Measurements from ENCODE around the gene KLHL3. TPM values are rescaled to one million over a fixed set of nuclear protein-coding genes. Genes with fewer than 3 reads are reported as not detected.

KLHL3 gene
- total RNA-seq, 2 donors from 2014 or later: 3.3 to 5.7 TPM

GRCh38 chr5:137737349-137738131, 1.7 kb upstream of the KLHL3 start:
- H3K27me3 ChIP-seq: no peaks in the 10 kb centered on the region
- H3K27ac ChIP-seq: no peak overlapping the region
- H3K9me3 ChIP-seq: no peaks in the 10 kb centered on the region
- TF ChIP-seq, protein P1, sequence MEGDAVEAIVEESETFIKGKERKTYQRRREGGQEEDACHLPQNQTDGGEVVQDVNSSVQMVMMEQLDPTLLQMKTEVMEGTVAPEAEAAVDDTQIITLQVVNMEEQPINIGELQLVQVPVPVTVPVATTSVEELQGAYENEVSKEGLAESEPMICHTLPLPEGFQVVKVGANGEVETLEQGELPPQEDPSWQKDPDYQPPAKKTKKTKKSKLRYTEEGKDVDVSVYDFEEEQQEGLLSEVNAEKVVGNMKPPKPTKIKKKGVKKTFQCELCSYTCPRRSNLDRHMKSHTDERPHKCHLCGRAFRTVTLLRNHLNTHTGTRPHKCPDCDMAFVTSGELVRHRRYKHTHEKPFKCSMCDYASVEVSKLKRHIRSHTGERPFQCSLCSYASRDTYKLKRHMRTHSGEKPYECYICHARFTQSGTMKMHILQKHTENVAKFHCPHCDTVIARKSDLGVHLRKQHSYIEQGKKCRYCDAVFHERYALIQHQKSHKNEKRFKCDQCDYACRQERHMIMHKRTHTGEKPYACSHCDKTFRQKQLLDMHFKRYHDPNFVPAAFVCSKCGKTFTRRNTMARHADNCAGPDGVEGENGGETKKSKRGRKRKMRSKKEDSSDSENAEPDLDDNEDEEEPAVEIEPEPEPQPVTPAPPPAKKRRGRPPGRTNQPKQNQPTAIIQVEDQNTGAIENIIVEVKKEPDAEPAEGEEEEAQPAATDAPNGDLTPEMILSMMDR (IDR thresholded peaks at IDR 0.05): no peak
- TF ChIP-seq POLR2A (IDR thresholded peaks at IDR 0.05): no peak
- 63 to 74% methylated on average over 5 of the region's 5 CpGs for WGBS, 2 donors
- H3K4me1 ChIP-seq: peaks cover 12% of the 10 kb centered on the region
- H3K36me3 ChIP-seq (replicated peaks in 1 of 2; ENCODE audit: insufficient read depth in 1 of 2, low read depth in 2 of 2): no peaks in the 10 kb centered on the region
- intact Hi-C loops (cut with DNase I): no loop called here
- ATAC-seq (no peak), DNase-seq (peak in 2 of 4 donors; percentile 7 to 54)
- no peak overlapping the region for H3K4me3 ChIP-seq

DNA sequence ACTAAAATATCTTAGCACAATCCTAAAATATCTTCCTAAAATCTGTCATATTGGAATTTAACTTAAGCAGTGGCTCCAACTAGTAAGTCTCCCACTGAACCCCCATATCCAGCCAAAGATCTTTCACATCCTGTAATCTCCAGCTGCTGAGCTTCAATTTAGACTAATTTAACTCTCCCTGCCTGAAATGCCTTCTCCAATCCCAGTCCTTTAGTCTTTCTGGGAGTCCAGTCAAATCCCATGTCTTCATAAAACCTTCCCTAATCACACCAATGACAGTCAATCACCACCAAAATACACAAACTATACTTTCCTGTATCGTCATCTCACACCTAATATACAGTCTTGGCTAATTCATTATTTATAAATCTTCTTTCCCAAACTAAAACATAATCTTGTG, 607 bp upstream of the KLHL3 start:
- no peak for ATAC-seq
- intact Hi-C loops (cut with DNase I): no loop called here
- Histone ChIP-seq H3K4me1 (peaks cover 12% of the 10 kb centered on the region), H3K9me3 (no peaks in the 10 kb centered on the region), H3K4me3 (no peak overlapping the region), H3K36me3 (replicated peaks in 1 of 2; ENCODE audit: insufficient read depth in 1 of 2, low read depth in 2 of 2) (no peaks in the 10 kb centered on the region), H3K27ac (peak overlapping the region in 1 of 4 donors; percentile 39), H3K27me3 (no peaks in the 10 kb centered on the region)
- DNase-seq: no peak
- no peak for TF ChIP-seq POLR2A (IDR thresholded peaks at IDR 0.05)
- TF ChIP-seq, protein P1 (IDR thresholded peaks at IDR 0.05): no peak
- 90 to 95% methylated on average over 1 of the region's 1 CpG for WGBS, 2 donors

- no peaks in the 10 kb centered on the region for H3K27me3 ChIP-seq
- H3K4me3 ChIP-seq: no peak overlapping the region
- 33 to 46% methylated on average over 14 of the region's 14 CpGs for WGBS, 2 donors
- H3K27ac ChIP-seq: peak overlapping the region; percentile 37 to 56 (median 44)
- ATAC-seq (peak; percentile 54), DNase-seq (peak in 3 of 4 donors; percentile 16 to 38 (median 28))
- H3K36me3 ChIP-seq (replicated peaks in 1 of 2; ENCODE audit: insufficient read depth in 1 of 2, low read depth in 2 of 2): no peaks in the 10 kb centered on the region
- intact Hi-C loops (cut with DNase I): no loop called here
- H3K4me1 ChIP-seq: peaks cover 12% of the 10 kb centered on the region
- no peak for TF ChIP-seq POLR2A (IDR thresholded peaks at IDR 0.05)
- TF ChIP-seq, protein P1 (IDR thresholded peaks at IDR 0.05): no peak
- no peaks in the 10 kb centered on the region for H3K9me3 ChIP-seq
Measured at GRCh38 chr5:137734962-137735554, 831 bp downstream of the KLHL3 start.

GRCh38 chr5:137734331-137734730, 1.6 kb downstream of the KLHL3 start:
- 68 to 78% methylated on average over 2 of the region's 2 CpGs for WGBS, 2 donors
- Histone ChIP-seq H3K9me3 (no peaks in the 10 kb centered on the region), H3K4me3 (no peak overlapping the region), H3K4me1 (peaks cover 12% of the 10 kb centered on the region), H3K27ac (no peak overlapping the region), H3K36me3 (replicated peaks in 1 of 2; ENCODE audit: insufficient read depth in 1 of 2, low read depth in 2 of 2) (no peaks in the 10 kb centered on the region), H3K27me3 (no peaks in the 10 kb centered on the region)
- intact Hi-C loops (cut with DNase I): no loop called here
- DNase-seq (no peak), ATAC-seq (no peak)
- TF ChIP-seq, protein P1 (IDR thresholded peaks at IDR 0.05): no peak
- no peak for TF ChIP-seq POLR2A (IDR thresholded peaks at IDR 0.05)

Measured in body of pancreas (tissue), 4 donors.